IPS DF 19.7 (cell line): ENCODE measurements around the gene CCDC184.
"Not testable (repeated sequence)": the region's sequence is repeated elsewhere in the genome, so short reads cannot be mapped to it uniquely, and the experiment has no call there.

Source experiments
- DNase-seq: peaks from one replicate; pipeline ENCODE4 v3.0.0-alpha.2; 2013; ENCODE audit warnings: low read depth, low spot score

Gene CCDC184

DNA sequence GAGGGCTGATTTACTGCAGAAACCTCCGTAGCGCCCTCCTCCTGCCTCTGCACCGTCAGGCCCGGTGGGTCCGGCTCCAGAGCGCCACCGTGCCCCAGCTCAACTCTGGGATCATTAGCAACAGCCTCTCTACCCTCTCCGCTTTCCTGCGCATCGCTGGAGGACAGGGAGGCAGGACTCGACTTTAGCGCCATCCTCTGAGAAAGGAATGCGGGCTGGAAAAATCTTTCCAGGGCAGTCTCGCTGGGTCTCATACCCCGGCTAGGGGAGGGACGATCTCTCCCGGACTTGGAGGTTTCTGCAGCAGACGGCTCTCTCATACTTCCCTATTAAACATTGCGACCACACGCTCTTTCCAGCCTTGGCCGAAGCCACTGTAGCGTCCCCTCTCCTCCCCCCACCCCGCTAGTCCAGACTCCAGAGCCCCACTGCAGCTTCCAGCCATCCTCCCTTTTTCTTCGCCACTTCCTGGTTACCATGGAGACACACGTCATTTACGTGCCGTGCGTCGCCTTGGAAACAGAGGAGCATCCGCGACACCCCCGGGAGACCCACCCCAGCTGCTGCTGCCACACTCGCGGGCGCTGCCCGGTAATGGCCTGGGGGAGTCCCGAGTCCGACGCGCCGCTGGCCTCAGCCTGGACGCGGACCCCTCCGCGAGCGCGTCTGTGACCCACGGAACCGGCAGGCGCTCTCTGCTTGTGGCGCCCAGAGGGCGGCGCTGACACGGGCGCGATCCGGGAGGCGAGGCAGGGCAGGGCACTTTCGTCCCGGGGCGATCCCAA lies at the start of gene CCDC184:
Gene CCDC184 (plus strand): TSS at position 554 of the 785 bp plus-strand sequence. CDS start 479 bp downstream, outside the sequence.
- DNase-seq: peak; percentile 73

DNA sequence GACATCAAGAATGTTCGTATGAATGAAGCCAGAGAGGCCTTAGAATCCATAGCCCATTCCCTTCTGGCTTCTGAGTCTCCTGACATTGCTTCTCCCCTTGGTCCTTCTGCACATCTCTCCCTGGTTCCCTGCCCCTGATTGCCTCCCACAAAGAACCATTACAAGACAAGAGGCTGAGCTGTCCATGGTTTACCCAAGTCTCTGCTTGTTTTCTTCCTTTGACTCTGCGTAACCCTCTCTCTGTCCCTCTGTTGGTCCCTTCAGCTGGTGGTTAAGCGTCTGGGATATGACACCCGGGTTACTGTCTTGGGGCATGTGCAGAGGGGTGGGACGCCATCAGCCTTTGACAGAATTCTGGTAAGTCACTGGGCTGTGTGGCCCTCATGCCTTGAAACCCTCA lies 48.4 kb upstream of the CCDC184 start:
- no peak for DNase-seq

DNA sequence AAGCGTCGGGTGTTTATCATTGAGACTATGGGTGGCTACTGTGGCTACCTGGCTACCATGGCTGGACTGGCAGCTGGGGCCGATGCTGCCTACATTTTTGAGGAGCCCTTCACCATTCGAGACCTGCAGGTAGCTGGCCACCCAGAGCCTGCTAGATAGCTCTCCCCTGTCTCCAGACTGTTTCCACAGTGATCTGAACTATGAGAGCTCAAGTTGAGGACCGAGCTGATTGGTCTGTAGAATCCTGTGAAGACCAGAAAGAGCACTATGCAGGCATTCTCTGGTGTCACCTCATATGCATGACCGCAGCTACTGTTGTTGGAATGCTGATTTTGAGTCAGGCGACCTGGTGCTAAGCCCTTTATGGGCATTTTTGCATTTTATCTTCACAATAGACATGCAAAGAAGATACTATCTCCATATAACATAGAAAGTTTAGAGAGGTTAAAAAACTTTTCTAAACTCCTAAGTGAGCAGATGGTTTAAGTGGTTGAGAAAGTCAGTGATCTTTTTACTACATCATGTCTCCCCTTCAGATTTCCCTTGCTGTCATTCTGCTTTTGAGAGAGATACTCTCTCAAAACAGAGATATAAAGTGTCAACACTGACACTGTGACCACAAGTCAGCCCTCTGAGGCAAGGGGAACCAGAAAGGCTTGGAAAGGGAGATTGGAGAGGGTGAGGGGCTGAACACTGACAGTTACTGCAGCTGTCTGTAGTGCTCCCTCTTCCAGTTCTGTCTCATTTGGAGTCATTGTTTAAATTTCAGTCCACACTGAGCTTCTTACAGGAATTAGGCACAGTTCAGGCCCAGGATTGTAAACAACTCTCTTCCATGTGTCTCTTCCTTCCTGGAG lies 40.4 kb upstream of the CCDC184 start:
- peak; percentile 79 for DNase-seq

DNA sequence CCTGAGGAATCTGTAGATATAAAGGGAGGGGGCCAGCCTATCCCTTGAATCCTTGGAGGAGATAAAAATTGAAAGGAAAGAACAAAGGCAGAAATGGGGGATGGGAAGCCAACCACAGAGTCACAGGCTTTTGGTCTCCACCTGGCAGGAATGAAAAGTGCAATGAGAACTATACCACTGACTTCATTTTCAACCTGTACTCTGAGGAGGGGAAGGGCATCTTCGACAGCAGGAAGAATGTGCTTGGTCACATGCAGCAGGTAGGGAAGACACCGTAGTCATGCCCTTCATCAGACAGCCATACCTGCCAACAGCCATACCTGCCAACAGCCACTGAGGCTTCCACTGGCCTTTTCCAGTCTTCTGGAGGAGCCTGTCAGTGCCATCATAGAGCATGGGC lies 39.5 kb upstream of the CCDC184 start:
- peak; percentile 28 for DNase-seq

DNA sequence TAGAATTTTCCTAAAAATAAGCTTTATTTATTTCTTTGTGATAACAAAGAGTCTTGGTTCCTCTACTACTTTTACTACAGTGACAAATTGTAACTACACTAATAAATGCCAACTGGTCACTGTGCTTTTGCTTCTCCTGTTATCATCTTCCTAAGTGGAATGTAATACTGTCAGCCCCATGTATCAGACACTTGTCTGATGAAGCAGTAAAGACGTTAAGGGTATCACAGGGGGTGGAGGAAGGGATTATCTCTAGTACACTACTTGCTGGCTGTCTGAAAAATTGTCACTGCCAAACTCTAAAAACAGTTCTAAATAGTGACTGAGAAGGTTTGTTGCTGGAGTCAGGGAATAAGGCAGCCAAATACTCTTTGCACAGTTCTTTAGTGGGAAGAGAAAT lies 37.5 kb upstream of the CCDC184 start:
- DNase-seq: no peak

DNA sequence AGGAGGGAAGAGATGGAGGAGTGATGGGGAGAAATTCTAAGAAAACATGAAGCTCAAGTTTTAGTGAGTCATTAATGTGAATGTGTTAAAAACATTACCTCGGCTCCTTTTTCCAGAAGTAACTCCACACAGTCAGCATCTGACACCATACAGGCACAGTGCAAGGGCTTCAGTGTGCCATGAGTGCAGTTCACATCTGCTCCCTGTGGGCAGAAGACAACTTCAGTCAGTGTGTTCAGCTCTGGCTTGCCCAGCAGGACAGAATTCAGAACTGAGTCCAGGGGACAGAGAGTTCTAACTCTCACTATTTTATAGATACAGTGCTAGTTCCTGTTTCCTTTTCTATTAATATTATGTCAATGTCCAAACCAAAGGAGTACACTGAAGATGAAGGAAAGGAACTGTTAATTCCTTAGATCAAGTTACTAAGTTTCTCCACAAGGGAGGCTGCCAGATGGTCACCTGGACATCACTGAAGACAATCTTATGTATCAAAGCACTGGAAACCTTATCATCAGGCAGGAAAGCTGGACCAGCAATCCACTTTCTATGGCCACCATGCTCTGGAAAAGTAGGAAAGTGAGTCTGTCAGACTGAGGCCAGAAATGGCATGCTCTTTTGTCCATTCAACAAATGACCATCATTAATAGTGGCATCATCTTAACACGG lies 32.2 kb upstream of the CCDC184 start:
- no peak for DNase-seq

DNA sequence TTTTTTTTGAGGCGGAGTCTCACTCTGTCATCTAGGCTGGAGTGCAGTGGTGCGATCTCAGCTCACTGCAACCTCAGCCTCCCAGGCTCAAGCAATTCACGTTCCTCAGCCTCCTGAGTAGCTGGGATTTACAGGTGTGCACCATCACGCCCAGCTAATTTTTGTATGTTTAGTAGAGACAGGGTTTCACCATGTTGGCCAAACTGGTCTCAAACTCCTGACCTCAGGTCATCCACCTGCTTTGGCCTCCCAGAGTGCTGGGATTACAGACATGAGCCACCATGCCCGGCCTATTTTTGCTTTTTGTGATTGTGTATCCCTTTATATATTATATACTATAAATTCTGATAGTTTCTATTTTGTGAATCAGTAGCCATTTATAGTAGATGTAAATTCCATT lies 27.7 kb upstream of the CCDC184 start:
- DNase-seq: not testable (repeated sequence)

DNA sequence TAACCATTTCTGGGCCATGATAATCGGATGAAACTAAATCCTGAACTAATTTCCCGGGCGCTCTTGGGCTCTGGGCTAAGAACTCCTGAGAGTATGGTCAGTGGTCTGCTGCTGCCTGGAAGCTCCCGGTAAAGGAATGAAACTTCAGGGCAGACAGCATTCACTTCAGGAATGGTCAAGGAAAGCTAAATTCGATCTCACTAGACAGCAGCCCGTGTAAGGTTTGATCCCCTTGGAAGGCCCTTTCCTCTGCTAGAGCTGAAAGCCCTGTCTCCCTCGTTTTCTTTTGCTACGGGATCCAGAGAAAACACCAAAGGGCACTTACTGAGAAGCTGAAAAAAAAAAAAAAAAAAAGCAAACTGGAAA lies 26.8 kb upstream of the CCDC184 start:
- no peak for DNase-seq

DNA sequence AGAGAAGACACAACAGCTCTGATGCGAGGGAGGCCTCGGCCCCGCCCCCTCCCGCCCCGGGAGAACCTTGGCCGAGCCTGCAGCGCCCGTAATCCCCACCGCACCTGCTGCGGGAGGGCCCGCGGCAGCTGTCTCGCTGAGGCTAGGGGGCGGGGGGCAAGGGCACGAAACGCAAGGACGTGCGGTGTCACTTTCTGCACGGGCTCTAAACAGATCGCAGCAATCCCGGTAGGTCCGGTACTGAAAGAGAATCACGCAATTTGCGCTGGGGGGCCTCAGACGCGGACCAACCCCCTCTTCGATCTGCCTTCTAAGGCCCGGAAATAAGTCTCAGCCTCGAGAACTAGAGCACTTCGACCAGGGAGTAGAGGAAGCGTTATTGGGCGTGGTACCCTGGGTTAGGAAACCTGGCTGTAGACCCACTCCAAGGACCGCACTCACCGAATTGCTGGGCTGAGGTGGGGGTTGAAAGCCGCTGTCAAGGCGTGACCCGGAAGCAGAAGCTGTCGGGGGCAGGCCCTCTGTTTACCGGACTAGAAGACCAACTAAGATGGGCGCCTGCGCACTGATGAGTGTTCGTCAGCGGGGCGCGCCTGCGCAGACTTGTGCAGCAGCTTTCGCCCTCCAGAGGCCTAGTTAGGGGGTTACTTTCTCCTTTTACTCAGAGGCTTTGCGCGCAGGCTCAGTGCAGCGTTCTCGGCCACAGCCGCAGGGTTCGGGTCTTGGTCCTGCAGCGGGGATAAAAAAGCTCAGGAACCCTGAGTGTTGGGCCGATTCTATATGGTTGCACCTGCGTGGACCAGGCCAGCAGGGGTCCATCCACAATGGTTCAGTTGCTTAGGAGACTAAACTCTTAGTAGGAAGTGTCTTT lies 26.2 kb upstream of the CCDC184 start, which contains the start of gene ASB8:
Gene ASB8 (minus strand): TSS at position 498 of the 871 bp plus-strand sequence. CDS start 4,019 bp downstream, outside the sequence.
- DNase-seq: peak; percentile 98

DNA sequence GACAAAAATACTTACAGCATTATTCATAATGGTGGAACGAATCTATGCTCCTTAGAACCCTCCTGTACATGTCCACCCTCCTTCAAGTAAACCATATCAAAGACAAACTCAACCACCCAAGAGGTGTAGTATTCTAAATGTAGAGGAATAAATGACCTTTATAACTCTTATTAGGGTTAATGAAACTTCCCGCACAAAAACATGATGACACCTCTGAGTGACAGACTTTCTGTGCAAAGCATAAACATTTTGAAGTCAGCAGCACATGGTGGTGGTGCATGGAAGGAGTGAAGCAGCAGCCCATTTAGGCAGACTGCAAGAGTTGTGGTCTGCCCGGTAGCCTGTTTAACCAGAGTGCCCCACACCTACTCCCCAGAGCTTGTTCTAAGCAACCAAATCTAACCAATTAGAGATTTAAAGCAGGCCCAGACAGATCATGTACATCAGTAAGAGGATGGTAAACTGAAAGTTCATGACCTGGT lies 25.5 kb upstream of the CCDC184 start:
- no peak for DNase-seq

DNA sequence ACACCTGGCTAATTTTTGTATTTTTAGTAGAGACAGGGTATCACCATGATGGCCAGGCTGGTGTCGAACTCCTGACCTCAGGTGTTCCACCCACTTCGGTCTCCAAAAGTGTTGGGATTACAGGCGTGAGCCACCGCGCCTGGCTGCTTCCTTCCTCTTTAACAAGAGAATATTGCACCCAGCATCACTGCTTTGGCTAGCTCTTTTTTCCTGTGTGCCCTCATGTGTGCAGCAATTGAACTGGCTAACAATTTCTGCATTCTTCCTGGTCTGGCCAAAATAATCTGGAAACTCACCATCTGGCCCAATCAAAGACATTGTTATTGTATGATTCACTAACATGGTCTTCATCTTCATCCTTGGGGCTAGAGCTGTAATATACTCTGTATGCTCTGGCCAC lies 23.4 kb upstream of the CCDC184 start:
- DNase-seq: no peak

DNA sequence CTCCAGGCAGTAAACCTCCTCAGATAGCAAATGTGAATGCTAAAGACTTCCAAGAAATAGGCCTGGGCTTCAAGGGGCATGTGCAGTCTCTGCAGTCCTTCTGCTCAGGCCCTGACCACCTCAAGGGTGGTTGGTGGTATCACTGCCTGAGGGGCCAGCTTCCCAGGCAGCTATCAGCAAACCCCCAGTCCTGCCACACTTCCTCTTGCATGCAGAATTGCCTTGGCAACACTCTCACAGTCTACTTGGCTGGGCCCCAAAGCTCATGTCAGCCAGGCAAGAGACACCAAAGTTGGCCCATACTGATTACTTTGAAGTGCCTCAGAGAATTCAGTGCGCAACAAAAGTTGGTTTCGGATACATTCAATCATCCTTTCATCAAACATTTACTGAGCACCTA lies 22.6 kb upstream of the CCDC184 start:
- no peak for DNase-seq

DNA sequence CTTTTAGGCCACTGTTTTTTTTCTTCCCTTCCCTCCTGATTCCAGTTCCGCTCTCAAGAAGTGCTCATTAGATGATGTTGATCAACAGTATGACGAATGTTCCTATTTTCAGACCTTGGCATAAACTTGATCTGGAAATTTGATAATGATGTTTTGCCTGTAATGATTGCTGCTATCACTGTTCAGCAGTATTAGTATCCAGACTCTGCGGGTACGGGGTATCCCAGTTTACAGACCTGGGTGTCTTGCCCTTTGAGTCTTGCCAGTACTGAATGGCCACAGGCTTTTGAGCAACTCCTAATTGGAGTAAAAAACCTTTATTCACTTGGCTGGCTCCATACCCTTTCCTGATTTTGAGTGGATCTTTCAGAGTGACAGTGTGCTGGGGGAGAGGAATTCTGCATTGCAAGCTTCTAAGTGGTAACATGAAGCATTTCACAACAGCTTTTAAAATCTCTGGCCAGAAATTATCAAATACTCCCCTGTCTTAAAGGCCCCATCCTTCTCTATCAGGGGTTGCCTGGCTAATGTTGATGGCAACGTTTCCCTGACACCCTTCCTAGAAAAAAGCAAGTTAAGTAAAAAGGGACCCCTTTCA lies 20.2 kb upstream of the CCDC184 start:
- DNase-seq: no peak

DNA sequence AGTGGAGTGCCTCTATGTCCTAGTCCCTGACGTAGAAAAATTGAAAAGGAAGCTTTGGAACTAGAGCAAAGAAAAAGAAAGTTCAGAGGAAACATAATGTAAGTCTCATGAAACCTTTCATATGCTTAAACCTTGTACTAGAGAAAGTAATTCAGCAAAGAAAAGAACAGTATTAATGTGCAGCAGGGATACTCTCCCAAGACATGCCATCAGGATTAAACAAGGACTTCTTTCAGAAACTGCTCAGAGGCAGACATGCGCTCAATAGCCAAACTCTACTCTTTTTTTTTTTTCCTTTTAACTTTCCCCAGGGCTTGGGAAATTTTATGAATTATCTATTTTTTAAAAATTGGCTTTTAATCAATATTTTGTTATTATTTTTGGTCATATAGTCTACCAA lies 19.0 kb upstream of the CCDC184 start:
- DNase-seq: no peak

DNA sequence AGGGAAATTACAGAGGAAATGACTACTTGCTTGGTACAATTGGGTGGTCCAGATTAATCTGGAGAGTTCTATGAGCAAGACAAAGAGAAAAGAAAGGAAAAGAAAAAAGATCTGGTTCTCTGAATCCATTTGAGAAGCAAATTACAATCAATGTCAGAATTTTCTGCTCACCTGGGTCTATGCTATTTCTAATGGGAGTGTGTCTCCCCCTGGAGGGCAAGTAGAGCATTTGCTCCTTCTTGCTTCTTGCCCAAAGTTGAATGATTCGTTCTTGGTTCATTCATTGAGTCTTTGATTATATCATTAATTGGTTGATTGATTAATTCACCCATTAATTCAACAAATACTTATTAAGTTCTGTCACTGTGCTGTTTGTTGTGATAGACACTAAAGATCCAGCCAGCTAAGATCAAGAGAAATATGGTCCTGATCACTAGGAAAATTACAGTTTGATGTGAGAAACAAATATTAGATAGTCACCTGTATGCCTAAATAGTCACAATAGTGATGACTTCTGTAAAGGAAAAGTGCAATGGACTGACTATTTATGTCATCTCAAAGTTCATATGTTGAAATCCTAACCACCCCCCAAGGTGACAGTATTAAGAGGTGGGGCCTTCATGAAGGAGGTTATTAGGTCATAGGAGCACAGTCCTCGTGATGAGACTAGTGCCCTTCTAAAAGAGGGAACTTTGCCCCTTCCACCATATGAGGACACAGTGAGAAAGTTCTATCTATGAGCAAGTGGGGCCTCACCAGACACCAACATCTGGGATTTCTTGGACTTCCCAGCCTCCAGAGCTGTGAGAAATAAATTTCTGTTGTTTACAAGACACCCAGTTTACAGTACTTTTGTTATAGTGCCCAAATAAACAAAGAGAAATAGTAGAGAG lies 18.1 kb upstream of the CCDC184 start:
- DNase-seq: no peak

DNA sequence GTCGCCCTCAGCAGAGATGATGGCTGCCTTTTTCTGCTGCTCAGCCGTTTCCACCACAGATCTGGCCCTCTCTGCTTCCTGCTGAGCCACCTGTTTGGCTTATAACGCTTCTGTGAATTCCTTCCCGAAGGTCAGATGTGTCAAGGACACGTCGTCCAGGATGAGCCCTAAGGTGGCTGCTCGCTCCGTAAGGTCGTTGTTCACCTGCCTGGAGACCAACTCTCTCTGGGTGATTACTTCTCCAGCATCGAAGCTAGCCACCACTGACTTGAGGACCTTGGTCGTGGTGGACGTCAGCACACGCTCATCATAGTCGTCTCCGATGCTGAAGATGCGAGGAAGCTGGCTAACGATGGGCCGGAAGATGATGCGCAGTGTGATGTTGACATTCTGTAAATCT lies 14.4 kb upstream of the CCDC184 start:
- no peak for DNase-seq

DNA sequence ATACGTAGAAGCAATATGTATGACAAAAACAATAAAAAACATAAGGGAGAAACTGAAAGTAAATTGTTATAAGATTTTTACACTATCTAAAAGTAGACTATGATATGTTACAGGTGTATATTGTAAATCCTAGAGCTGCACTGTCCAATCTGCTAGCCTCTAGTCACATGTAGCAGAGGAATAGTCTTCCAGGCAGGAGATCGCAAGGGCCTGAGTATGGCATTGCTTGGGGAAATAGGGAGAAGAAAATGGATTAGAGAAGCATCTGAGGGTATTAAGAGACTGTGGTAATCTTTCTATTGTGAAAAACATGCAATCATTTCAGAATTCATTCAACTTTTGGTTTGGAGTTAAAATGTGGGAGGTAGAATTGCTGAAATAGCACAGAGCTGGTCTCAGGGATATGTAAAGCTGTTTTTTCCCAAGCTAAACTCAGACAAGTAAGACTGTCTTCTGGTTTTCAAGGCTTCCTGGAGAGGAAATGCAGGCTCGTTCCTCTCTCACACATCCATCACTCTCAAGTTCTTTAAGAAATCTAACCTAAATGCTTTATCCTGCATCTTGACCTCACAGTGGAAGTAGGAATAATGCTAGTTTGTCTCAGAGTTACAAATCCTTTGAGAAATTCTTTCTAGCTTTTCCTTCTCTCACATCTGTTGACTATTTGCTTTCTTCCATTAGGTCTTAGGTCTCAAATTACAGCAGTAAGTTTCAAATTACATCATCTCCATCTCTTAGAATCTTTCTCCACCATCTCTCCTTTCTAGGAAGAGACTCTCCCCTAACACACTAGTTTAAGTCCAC lies 7.6 kb upstream of the CCDC184 start:
- DNase-seq: no peak

DNA sequence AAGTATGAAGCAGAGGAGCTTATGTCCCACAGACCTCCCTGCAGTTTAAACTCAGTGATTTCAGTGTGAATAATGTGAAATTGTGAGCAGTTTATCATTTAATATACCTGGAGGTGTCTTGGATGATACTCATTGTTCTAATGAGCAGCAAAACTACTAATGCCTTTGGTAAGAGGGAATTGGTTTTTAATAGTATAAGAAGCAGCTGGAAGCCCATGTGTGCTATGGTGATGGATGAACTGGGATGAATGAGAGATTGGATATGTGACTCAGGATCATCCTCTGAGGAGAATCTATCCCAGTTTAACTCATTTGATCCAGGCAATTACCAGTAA lies 7.1 kb upstream of the CCDC184 start:
- DNase-seq: no peak

DNA sequence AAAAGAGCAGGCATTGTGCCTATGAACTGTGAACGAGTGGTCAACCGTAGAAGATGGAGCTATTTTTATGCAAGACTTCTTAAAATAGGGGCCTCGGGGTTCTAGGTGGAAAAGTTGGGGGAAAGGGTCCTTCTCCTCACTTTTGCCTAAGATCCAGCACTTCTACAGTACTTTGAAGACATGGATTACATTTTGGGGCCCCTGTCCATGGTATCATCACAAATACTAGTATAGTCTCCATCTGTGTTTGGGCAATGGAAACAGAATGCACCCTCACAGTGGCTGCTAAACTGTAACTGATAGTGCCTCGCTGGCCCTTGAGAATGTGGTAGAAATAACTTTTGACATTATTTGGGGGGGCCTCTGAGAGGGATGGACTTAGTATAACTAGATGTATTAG lies 5.5 kb upstream of the CCDC184 start:
- DNase-seq: no peak
